NCI-H345 treated with DMSO at 0.1 percent for 48 hours (cell line): ENCODE data around the gene OBSL1.

Source experiments
- DNase-seq: peaks from one replicate; lab custom pipeline; 2025; ENCODE audit not compliant: unreplicated experiment; lab: John Stamatoyannopoulos, UW

The OBSL1 gene

DNA sequence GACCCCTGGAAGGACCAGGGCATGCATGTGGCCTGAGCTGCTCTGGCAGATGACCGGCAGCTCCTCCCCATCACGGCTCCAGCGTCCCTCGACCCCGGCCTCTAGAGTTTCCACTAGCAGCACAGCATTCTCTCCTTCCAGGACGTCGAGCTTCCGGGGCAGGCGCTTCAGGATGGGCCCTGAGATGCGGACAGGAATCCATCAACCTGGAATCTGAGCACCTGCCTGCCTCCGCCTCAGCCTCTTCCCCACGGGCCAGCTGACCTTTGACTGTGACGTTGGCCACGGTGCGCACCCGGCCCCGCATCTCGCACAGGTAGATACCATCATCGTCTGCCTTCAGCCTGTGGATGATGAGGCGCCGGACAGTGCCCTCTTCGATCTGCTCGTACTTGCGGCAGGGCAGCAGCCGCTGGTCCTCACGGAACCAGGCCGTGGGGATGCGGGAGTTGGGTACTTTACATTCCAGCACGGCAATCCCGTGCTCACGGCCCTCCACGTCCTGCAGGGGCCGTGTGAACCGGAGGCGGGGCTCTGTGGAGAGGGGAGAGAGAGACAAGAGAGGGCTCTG lies 3.5 kb downstream of the OBSL1 start:
- DNase-seq, result no peak

DNA sequence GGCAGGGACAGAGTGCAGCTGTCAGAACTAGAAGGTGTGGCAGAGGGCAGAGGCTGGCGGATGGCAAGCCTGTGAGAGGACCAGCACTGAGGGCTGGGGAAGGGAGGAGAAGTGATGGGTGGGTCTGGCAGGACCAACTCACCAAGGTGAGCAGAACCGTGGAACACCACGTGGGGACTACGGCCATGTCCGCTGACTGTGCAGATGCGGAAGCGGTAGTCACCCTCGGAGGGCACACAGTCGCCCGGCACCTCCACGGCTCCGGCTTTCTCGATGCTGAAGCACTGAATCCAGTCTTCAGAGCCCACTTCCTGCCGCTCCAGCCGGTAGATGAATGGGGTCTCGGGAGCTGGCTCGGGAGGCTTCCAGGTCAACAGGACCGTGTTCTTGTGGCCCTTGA lies 4.2 kb downstream of the OBSL1 start:
- DNase-seq, result no peak

DNA sequence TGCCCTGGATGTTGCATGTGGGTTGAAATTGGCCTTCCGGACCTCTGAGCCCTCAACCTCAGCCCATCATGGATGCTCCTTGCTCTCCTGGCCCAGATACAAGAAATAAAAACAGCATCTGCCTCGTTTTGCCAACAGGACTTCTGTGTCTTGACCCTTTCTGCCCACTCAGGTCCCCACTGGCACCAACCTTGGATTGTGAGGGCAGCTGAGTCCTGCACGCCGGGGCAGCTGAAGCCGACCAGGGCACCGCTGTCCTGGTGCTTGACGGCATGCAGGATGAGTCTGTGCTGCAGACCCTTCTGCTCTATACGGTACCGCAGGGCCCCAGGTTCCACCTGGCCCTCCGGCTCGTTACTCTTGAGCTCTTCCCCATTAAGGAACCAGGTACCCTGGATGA lies 4.7 kb downstream of the OBSL1 start:
- no peak for DNase-seq

DNA sequence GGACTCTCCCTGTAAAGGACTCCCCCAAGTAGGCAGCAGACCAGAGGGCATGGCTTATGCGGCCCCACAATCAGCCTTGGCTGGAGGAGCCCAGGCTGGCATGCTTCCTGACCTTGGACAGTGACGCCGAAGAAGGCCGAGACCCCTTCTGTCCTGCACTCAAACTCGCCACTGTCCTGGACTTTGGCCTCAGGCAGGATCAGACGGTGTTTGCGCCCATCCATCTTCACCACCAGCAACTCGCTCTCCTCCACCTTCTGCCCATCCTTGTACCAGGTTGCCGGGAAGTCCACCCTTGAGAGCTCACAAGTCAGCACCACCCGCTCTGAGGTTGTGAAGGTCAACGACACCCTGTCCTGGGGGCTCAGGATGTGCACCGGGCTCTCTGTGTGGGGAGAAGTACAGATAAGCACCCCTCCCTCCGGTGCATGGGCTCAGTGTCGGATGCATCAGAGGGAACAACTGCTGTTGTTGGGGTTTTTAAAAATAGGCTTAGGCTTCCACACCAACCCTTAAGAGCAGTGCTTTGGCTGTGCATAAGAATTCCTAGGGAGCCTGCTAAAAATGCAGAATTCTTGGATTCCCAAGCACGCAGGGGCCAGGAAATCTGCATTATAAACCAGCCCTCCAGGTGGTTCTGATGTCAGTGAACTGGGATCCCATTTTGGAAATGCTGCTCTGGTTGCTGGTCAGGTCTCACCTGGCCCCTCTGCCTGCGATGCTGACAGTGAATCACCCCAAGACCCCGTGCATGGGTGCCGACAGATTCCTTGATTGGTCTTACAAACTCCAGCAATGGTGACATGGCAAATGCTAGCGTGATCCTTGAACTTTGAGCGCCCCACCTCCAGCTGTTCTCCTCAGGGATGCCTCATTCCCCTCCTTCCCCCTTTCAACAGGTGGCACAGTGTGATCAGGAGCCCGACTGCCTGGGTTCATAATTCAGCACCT lies 5.9 kb downstream of the OBSL1 start:
- DNase-seq, result no peak

DNA sequence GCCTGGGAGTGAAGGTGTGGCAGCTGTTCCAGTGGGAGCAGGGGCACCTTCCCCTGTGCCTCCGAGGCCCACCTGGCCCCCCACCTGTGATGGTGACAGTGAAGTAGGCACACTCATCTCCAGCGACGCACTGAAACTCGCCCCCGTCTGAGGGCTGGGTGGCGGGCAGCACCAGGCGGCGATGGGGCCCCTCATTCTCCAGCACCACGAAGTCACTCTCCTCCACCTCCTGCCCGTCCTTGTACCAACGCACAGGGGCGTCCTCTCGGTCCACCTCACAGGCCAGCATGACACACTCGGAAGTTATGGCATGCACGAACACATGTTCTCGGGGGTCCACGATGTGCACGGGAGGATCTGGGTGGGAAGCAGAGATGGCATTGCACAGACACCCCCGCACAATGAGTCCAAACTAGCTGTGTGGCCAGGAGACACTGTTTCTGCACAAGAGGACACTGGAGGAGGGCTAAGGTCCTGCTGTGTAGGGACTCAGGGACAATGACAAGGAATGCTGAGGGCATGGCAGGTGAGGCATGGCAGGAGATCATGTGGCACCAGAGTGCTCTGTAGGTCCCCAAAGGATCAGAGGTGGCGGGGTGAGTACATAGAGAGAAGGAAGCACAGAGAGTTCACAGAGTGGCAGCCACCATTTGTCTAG lies 7.9 kb downstream of the OBSL1 start:
- no peak for DNase-seq

DNA sequence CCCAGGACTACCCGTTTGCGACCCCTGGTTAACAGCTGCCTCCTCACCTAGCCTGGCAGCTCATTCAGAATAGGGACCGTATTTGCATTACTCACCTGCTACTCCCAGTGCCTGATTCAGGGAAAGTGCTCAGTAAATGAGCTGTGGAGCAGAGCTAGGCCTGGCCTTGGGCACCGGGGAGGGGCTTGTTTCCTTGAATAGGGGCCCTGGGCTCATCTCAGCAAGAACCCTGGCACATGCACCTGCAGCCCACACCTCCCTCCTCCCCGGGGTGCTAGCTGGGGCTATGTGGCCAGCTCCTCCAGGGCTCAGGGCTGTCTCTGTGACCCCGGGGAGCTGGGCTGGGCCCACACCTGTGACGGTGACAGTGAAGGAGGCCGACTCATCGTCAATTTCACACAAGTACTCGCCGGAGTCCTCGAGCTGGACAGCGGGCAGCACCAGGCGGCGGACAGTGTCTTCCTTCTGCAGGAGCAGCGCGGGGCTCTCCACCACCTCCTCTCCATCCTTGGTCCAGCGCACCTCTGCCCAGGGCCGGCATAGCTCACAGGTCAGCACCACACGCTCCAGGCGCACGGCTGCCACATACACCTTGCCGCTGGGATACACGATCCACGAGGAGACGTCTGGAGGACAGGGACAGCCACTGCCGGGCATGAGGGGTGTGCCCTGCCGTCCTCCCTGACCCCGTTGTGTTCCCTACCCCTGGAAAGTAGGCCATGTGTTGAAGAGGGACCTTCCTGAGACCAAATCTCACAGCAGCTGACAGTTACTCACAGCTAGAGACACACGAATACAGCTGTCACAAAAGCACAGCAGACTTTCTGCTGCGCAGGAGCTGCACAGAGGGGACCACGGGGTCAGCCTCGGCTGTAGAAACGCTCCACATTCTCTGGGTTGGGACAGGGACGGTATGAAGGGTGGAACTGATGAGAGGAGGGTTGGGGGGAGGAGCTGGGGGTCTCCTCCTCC lies 9.0 kb downstream of the OBSL1 start:
- peak; percentile 78 for DNase-seq

DNA sequence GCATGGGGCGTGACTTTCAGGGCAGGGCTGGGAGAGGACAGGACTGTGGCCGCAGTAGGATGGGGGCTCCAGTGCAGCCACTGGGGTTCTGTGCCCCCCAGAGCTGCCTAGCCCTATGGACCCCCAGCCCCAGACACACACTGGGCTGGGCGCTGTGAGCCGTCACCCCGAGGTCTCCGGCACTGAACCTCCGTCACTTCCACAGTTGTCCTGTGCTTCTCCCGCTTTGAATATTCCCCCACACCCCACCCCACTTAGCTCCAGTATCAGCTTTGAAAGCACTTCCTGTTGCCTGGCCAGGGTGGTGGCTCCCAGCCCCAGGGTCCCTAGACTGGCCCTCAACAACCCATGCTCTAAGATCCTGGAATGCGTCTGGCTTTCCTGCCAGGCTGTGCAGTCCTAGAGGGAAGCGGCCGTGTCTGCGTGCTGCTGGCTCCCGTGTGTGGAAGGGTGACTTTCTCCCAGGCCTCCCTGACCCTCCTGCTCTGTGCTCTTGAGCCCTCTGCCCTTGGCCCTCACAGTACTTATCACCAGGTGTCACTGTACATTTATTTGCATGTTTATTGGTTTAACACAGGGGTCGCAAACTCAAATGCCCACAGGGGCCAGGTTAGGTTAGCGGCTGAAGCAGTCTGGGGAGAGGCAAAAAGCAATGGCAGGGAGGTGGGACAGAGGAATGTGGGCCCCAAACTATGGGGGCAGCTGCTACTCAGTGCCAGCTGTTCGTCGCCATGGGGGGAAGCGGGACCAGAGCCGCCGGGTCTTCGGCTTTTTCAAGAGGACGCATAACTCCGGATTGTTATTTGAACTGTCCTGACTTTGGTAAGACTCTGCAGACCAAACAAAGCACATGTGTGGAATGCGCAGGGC lies 9.9 kb downstream of the OBSL1 start:
- DNase-seq, result no peak

DNA sequence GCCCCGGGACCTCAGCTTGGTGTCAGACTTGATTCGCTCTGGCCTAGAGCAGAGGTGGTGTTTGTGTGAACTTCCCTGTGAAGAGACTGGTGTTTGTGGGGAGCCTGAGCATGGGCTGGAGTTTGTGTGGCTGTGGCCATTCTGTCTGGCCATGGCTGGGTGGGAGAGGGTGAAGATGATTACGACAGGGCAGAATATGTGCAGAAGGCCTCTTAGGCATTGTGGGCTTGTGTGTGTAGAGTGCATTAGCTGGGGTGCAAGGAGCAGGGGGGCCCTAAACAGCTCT lies 10.5 kb downstream of the OBSL1 start:
- DNase-seq, result no peak

DNA sequence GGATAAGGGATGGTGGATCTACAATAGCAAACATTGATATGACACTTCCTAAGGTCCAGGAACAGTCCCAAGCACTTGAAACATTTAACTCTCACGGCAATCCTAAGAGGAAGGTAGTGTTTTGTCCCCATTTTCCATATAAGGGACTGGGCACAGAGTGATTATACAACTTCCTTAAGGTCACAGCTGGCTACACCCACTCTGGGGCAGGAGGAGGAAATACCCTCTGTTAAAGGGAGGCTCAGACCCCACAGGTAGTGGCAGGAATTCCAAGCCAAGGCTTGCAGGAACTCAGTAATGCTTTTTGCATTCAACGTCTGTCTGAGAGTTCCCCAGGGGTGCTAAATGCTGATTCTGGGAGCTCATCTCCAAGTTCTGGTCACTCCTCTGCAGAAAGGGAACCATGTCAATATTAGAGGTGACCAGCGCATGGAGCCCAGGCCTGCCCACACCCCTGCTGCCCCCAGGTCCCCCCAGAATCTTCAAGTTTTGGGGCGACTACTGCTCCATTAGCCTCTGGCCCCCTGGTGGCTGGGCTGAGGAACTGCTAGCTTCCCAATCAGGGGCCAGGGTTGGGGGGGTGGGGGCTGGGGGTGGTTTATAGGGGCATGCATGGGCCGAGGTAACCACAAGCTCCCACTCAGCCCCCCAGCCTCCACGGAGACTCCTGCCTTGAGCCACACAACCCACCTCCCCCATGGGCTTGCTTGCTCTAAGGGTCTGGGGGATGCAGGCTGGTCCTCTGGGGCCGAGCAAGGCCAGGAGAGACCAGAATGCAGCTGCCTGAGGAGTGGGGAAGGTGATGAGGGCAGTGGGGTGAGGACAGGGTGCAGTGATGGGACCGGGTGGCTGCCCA lies 11.1 kb downstream of the OBSL1 start:
- DNase-seq, result no peak

DNA sequence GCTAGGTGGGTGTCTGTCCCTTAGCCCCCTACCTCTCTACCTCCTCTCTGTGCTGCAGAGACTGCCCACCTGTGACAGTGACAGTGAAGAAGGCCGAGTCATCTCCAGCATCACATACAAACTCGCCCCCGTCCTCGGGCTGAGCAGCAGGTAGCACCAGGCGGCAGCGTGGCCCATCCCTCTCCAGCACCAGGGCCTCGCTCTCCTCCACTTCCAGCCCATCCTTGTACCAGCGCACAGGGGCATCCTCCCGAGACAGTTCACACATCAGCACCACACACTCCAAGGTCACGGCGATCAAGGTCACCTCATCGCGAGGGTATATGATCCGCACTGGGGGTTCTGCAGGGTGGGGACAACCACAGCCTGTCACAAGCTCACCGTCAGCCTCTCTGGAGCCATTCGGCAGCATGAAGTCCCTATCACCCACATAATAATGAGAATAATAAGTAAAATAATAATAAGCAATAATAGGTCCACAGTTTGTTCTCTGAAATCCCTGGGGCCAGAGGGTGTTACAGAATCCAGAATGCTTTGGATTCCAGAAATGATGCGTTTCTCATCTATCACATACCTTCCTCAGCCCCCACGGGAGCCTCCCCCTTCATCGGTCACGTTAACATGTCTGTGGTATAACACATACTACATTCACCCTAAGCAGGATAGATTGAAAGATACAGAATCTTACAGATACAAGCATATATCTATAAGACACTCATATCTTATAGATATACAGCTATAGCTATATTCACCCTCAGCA lies 12.0 kb downstream of the OBSL1 start:
- no peak for DNase-seq

DNA sequence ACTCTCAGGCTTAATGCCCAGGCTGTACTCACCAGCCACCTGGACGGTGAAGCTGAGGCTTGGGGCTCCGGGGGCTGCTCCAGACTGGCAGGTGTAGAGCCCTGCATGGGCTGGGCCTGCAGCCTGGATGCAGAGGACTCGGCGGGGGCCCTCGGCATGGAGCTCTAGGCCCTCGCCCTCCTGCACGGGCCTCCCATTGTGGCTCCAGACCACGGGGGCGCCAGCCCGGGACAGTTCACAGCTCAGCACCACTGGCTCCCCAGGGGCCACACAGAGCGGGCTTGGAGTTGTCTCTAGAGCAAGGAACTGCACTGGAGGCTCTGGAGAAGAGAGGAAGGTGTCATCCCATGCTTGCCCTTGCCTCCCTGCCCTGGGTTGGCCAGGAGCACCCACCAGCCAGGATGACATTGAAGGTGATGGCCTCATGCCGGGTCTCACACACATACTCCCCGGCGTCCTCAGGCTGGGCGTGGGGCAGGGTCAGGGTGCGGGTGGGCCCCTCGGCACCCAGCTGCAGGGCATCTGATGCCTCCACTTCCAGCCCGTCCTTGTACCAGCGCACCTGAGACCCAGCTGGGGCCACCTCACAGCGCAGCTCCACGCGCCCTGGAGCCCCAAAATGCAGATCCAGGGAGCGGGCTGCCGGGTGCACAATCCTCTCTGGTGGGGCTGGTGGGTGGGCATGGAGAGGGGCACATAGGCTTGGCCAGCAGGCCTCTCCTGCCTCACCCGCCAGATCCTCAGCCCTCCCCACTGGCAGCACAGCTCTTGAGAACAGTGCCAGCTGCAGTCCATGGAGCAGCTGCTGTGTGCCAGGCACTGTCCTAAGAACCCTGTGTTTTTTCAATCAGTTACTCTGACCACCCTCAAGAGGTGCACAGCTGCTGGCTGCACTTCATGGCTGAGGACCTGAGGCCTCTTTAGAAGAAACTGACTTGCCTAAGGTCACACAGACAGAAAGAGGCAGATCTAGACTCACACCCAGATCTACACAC lies 13.3 kb downstream of the OBSL1 start:
- no peak for DNase-seq

DNA sequence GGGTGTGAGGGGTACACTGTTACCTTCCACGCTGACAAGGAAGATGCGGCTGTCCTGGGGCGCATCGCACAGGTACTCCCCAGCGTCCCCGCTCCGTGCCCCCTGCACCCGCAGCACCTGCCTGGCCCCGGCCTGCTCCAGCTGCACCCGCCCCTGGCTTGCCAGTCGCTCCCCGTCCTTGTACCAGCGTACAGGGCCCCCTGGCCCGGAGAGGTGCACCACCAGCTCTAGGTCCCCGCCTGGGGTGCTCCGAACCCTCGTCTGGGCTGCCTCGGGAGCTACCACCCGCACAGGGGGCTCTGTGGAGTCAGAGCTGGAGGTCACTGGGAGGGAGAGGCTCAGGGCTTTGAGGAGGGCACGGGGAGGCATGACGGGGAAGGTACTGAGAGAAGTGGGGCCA lies 14.0 kb downstream of the OBSL1 start:
- no peak for DNase-seq

DNA sequence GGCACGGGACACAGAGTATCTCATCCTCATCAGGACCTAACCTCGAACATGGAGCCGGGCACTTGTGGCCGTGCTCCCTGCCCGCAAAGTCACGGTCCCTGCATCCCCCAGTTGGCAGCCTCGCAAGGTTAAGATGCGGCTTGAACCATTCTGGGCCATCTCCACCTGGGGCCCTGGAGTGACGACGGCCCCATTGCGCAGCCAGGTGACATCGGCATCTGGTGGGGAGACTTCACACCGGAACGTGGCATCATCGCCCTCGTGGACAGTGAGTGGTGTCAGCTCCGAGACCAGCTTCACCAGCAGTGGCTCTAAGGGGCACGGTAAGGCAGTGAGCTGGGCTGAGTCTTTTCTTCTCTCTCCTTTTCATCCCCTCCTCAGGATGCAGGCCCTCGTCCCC lies 14.9 kb downstream of the OBSL1 start:
- no peak for DNase-seq

DNA sequence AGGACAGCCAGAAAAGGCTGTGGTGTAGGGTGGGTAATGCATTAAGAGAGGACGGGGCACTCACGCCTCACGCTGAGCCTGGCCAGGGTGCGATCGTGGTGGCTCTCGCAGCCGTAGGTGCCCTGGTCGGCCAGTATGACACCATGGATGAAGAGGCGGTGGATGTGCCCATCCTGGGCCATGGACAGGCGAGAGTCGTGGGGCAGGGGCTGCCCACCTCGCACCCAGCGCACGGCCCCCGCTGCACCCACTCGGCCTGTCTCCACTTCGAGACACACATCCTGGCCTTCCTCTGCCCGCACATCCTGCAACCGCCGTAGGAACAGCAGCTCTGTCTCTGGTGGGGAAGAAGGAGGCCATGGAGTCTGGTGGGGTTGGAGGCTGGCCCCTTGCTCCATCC lies 15.4 kb downstream of the OBSL1 start:
- DNase-seq, result no peak

DNA sequence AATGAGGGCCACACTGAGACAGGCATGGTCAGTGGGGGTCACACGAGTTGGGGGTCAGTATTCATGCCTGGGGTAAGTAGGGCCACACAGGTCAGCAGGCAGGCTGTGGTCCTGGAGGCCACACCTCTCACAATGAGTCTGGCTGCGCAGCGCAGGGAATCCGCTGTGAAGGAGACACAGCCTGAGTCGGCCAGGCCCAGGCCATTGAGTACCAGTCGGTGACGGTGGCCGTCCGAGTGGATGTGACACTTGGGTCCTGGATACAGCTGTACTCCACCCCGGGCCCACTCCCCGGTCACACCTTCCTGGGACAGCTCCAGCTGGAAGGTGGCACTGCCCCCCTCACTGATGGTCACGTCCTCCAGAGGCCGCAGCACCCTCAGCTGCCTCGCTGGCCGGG lies 17.0 kb downstream of the OBSL1 start:
- DNase-seq, result no peak

DNA sequence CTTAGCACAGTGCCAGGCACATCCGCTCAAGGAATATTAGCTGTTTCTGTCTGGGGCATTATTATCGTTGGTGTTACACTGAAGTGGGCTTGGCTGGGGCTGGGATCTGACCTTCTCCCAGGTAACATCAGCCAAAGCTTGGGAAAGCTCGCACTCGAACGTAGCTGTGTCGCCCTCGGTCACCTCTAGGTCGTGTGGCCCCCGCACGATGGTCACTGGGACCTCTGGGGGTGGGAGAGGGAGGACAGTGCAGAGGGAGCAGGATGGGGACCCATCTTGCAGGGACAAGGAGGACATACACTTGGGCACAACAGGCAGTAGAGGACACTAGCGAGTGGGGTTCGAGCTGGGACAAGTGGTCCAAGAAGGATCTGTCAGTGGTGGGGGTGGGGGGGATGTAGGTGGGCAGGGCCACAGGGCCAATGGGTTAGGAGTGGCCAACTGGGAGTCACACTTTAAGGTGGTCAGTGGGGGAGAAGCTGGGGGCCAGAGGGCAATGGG lies 17.8 kb downstream of the OBSL1 start:
- no peak for DNase-seq

DNA sequence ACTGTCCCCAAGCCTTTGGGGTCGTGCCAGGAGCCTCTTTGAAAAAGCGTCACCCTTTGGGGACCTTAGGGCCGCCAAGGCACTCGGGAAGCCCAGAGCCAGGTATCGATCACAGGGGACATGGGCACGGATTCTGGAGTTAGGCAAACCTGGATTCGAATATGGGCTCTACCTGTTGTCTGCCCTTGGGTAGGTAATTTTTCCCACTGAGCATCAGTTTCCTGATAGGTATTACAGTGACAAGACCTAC lies 18.2 kb downstream of the OBSL1 start:
- DNase-seq, result no peak
